Measurements from ENCODE around the gene BIRC6.
A peak's percentile ranks its signal among the peaks of the same experiment; 100 is the strongest.

The BIRC6 gene

GRCh38 chr2:32375228-32375892, 18.5 kb downstream of the BIRC6 start:
- no peak for DNase-seq

- DNase-seq: no peak
Observed at GRCh38 chr2:32376756-32377155, 19.9 kb downstream of the BIRC6 start.

- DNase-seq: no peak
Observed at GRCh38 chr2:32377928-32378327, 21.1 kb downstream of the BIRC6 start.

DNA sequence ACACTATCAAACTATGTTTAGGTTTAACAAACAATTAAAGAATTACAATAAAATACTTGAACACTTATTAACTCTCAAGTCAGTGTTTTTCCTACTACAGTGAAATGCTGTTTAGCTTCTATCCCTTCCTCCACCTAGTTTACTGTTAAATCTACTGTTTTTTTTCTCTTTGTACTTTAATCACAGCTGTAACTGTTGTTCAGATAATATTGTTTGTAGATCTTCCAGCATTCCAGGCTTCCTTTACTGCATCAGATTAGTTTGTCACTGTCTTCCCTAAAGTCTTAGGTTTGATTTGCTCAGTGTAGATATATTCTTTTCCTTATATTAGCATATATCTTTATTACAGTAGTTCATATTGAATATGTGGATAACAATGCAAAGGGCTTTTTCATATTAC, 22.5 kb downstream of the BIRC6 start:
- no peak for DNase-seq

- no peak for DNase-seq
Observed at GRCh38 chr2:32383858-32384257, 27.0 kb downstream of the BIRC6 start.

- DNase-seq: peak; percentile 35
Observed at GRCh38 chr2:32384529-32384928, 27.7 kb downstream of the BIRC6 start.

GRCh38 chr2:32386739-32387138, 29.9 kb downstream of the BIRC6 start:
- no peak for DNase-seq

DNA sequence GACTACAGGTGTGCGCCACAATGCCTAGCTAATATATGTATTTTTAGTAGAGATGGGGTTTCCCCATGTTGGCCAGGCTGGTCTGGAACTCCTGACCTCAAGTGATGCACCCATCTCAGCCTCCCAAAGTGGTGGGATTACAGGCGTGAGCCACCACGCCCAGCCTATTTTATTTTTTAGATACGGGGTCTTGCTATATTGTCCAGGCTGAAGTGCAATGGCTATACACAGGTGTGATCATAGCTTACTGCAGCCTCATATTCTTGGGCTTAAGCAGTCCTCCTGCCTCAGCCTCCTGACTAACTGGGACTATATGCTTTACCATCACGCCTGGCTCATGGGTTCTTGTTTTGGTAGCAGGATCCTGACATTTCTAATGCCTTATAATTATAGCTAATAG, 42.4 kb downstream of the BIRC6 start:
- DNase-seq: no peak

DNA sequence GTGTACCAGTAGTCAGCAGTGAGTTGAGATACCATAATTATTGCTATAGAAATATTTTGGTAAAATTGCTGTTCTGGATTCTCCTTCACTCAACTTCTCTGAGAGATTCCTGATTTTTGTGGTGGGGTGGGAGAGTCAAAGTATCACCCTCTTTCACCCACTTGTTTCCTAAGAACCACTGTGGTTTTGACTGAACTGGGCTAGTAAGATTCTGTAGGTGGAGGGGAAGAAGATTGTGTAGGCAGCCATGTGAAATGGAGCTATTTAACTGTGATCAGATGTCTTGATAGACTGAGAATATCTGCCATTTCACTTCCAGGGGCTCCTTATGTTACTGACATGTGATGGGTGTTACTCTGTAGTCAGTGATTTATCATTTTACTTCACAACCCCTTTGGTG, 45.3 kb downstream of the BIRC6 start:
- DNase-seq: no peak

GRCh38 chr2:32403782-32404181, 47.0 kb downstream of the BIRC6 start:
- no peak for DNase-seq

GRCh38 chr2:32404691-32405090, 47.9 kb downstream of the BIRC6 start:
- DNase-seq: no peak

DNA sequence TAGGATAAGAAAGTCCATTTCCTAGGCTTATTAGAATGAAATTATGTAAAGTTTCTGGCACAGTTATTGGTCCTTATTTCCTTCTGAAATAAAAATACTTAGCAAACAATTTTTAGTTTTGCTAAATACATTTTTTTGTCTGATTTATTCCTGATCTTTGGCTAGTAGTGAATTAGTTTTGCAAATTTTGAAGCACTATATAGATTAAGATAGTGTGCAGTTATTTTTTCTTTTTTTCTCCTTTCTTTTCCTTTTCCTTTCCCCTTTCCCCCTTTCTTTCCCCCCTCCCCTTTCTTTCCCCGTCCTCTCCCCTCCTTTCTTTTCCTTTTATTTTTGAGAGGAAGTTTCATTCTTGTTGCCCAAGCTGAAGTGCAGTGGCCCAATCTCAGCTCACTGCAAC, 59.7 kb downstream of the BIRC6 start:
- DNase-seq: no peak

- no peak for DNase-seq
Observed at GRCh38 chr2:32417659-32418058, 60.8 kb downstream of the BIRC6 start.

- no peak for DNase-seq
Observed at GRCh38 chr2:32418778-32419177, 62.0 kb downstream of the BIRC6 start.

GRCh38 chr2:32422133-32422532, 65.3 kb downstream of the BIRC6 start:
- DNase-seq: no peak

DNA sequence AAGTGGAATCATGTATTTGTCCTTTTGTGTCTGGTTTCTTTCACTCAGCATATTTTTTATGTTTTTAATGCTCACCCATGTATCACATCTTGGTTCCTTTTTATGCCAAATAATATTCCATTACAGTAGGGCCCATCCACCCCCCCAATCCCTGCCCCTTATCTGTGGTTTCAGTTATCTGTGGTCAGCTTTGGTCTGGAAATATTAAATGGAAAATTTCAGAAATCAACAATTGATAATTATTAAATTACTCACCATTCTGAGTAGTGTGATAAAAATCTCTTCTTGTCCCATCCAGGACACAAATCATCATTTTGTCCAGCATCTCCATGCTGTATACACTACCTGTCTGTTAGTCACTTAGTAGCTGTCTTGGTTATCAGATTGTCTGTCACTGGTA, 66.7 kb downstream of the BIRC6 start:
- DNase-seq: no peak

GRCh38 chr2:32424739-32425138, 67.9 kb downstream of the BIRC6 start:
- DNase-seq: no peak

GRCh38 chr2:32425719-32426141, 68.9 kb downstream of the BIRC6 start:
- DNase-seq: no peak

DNA sequence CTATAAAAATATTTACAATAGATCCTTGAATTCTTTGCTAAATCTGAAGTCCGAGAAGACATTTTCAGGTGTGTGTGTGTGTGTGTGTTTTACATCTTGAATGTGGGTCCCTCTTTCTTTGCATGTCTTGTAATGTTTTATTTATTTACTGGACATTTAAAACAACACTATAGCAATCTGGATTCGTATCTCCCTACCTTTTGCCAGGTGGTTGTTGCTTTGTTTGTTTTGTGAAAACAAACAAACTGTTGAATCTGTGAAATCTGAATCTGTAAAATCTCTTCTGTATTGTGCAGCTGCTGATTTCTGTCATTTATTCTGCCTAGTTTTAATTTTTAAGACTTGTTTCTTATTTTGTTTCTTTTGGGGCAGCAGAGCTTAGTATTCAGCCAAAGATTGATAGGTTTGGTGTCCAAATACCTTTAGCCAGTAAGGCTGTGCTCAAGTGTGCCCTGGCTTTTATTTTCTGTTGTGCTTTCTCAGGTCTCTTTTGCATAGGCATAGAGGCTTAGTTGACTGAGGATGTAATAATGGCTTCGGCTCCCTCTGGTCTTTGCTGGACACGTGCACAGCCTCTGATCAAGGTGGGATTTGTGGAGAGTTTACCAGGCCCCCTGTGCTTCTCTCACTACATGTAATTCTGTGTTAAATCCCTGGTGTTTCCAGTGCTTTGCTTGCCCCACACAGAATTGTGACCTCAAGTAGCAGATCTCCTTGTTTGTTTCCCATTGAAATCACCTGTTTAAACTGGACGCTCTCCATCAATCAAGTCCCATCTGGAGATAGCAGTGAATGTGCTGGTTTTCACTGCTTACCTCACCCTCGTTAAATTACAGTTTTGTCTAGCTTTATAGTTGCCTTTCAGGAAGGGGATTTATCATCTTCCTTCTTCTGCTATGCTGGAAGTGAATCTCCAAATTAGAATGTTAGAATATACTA, 71.1 kb downstream of the BIRC6 start:
- DNase-seq: no peak

DNA sequence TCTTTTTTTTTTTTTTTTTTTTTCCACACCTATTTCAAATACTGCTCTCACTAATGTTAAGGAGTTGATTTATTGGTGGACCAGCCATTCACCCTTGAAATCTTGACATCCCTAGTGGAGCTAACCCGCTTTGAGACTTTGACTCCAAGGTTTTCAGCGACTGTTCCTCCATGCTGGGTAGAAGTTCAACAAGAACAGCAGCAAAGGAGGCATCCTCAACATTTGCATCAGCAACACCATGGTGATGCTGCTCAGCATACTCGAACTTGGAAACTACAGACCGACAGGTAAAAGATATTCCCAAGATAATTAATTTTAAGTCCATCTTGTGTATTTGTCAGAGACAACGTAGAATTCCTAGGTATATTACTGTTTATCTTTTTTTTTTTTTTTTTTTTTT, 74.0 kb downstream of the BIRC6 start:
- no peak for DNase-seq

GRCh38 chr2:32436150-32436549, 79.3 kb downstream of the BIRC6 start:
- DNase-seq: no peak

DNA sequence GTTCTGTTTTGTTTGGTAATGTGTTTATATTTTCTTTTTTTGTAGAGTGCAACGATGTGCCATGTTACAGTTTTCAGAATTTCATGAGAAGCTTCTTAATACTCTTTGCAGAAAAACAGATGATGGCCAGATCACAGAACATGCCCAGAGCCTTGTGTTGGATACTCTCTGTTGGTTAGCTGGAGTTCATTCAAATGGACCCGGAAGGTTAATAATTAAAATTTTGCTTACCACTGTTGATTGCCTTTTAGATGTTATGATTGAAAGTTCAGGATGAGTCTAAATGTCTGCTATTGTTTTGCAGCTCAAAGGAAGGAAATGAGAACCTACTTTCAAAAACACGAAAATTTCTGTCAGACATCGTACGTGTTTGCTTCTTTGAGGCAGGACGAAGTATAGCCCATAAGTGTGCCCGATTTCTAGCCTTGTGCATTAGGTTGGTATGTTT, 85.2 kb downstream of the BIRC6 start:
- DNase-seq: no peak

- DNase-seq: no peak
Observed at GRCh38 chr2:32446369-32446768, 89.5 kb downstream of the BIRC6 start.

DNA sequence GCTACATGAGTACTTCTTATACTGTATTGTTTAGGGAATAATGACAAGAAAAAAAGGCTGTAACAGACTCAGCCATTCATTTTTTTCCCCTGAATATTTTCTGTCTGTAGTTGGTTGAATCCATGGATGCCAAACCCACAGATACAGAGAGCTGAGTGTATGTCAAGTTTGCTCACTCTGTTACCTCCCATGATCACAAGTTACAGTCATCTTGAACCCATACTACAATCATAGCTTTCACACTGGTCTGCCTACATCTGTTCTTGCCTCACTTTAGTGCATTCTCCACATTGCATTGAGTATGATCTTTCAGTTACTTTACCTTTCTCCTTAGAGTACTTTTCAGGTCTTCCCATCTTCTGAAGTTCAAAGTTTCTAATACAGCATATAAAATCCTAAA, 94.0 kb downstream of the BIRC6 start:
- DNase-seq: no peak
